Stimulated activated CD4-positive, alpha-beta T cell treated with anti-CD3 and anti-CD28 coated beads, TNF-alpha, amount 100 ng/mL, for 4 hours (primary cell): Measurements from ENCODE around the gene PER2.

Source experiments
- DNase-seq, 3 experiments: peaks; one replicate each; pipeline ENCODE4 v3.0.0-alpha.2; 2020; ENCODE audit warnings: low read depth in 3 of 3

Gene PER2

GRCh38 chr2:238308177-238308576 lies 19.8 kb upstream of the PER2 start:
- DNase-seq, result no peak

DNA sequence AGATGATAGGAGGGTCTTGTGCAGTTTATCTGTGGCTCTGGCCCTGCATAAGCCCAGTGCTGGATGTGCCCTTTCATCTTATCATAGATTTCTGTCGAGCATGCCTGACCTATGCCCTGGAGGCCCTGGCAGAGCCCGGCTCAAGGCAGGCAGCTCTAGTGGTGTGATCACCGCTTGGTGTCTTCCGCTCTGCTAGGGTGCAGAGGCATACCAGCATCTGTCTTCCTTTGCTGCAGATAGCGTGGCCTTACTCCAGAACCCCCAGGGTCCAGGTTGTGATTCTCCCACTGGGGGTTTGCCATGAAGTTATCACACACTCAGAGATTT lies 18.2 kb upstream of the PER2 start:
- no peak for DNase-seq

GRCh38 chr2:238305965-238306671 lies 17.7 kb upstream of the PER2 start:
- no peak for DNase-seq

DNA sequence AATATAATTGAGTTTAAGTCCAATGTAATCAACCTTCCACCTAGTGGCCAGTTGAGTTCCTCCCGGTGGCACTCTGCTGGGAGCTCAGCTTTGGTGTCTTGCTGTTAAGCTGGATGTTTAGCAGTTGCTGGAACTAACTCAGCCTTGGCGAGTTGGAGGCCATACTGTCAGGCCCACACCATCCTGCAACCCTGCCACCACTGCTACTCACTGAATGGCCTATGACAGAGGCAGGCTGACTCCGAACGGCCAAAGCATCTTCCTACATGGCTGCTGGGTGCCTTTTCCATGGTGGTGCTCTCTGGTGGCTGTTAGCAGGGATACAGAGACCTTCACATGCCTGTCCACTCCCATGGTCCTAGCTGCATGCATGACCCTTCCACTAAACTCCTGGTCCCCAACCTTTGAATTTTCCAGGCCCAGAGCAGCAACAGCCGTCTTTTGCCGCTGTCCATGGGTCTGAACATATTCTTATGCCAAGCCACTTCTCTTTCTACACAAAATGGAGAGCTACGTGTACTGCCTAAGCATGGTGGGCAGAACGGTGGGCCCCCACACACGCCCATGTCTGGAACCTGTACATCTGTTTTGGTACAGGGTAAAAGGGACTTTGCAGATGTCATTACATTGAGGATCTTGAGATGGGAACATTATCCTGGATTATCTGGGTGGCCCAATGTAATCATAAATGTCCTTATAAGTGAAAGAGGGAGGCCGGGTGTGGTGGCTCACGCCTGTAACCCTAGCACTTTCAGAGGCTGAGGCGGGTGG lies 16.9 kb upstream of the PER2 start:
- DNase-seq, result no peak

GRCh38 chr2:238304116-238304515 lies 15.7 kb upstream of the PER2 start:
- no peak for DNase-seq

DNA sequence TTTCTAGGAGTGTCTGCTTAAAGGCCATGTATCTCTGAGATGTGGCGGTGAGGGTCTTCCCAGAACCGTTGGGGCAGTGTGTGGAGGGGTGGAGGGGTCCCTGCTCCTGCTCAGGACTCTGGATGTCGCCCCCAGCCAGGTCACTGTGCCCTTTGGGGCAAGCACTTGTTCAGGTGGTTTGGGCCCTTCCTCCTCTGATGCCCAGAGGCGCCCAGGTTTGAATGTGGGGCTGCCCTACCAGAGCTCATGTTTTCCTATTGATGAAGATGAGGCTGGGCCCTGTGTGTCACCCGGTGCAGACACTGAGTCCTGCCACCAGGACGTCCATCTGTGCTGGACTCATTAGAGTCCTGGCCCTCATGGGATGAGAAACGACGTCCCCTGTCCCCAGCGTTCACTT lies 14.3 kb upstream of the PER2 start:
- DNase-seq, result no peak

GRCh38 chr2:238302087-238302486 lies 13.7 kb upstream of the PER2 start:
- DNase-seq, result no peak

DNA sequence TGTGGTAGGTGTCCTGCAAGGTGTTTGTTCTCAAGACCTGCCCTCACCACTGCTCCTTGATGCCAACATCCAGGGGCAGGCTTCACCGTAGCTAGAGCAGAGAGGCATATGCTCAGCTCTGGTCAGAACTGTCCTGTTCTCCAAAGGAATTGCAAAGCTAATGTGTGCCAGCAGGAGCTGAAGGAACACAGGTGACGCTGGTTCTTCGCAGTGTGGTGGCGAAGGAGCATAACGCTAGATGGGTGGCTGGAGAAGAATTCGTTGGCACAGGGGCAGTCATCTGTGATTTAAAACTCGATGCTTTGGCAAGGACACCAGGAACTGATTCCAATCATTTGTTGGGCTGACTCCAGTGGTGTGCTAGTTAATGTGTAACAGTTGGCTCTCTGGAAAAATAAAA lies 11.4 kb upstream of the PER2 start:
- DNase-seq, result no peak

DNA sequence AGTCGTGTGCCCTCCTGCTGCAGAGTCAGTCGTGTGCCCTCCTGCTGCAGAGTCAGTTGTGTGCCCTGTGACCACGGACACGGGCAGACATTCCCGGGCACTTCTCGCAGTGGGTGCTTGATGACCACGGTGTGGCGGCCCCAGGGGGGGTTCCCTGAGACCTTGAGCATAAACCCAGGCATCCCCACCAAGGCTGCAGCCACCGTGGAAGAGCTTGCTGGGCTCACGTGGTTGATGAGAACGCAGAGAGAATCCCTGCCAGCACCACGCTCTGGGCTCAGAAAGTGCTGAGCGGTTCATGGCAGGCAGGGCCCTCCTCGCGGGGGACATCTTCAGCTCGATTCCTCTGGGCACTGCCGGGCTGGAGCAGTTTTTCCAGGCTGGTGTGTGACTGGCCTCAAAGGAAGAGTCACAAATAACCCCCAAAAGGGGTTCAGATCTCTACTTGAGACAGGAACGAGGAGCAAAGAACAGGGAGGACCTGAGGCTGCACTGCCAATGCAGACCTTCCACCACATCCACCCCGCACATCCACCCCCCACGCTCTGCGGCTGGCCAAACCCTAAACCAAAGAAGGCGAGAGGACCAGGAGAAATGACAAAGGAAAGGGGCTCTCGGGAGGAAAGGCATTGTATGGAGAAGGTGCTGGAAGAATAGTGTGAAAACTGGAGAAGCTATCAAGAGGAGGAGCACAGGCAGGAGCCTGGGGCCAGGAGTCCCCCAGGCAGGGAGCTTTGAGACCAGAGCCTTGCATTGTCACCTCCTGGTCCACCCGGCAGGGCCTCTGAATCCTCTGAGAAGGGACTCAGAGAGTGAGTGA lies 8.4 kb upstream of the PER2 start:
- no peak for DNase-seq

DNA sequence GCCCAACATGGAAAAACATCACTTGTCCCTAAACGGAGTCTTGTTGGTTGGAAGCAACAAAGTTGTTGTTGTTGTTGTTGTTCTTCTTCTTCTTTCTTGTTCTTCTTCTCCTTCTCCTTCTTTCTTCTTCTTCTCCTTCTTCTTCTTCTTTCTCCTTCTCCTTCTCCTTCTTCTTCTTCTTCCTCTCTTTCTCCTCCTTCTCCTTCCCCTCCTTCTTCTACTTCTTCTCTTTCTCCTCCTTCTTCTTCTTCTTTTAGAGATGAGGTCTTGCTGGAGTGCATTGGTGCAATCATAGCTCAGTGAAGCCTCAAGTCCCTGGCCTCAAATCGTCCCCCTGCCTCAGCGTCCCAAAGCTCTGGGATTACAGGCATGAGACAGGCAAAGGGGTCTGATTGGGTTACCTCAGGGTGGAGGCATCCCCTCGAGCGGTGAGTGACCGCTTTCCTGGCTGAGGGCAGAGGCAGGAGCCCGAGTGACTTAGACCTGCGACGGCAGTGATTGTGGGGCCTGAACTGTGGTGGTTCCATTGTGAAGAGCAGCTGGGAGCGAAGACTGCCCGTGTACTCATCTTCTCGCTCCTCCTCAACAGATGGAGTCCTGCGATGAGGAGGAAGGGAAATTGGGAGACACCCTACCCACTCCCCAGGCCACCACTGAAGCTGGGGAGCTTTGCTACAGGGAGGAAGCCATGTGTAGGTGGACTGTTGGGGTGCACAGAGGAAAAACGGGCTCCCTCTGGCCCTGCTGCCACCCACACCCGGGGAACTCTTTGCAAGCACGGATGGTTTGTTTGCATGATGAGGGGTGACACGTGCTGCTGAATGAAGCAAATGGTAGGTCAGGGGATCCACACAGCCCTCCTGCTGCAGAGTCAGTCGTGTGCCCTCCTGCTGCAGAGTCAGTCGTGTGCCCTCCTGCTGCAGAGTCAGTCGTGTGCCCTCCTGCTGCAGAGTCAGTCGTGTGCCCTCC lies 7.0 kb upstream of the PER2 start:
- DNase-seq, result no peak

DNA sequence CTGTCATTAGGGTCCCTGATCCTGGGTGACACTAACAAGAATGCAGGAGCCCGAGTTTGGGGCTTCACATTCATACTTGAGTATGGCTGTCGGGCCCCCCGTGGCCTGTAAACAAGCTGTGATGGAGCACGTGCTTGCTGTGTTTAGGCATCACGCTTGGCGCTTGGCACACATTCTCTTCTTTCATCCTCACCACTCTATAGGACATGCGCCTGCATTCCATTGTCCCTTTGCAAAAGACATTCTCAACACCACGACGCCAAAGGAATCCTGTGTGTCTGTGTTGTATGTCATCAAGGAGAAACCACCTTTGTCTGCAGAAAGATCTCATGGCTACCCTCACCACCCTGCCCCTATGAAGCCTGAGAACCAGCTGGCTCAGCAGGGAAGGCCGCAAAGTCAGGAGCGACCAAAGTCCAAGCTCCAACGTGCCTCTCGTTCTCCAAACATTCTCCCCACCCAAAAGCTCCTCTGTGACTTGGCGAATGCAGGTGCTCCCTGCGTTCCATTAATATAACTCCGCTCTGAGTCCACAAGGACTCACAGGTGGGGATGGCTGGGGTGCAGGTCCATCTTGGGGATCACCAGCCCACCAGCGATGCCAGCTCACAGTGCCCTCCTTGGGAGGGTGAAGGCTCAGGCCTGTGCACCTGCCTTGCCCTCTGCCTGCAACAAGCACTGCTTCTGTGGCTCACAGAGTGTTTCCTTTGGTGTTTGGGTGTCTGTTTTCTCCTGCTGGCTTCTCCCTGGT lies 6.2 kb upstream of the PER2 start:
- DNase-seq, result no peak

GRCh38 chr2:238294046-238294392 lies 5.6 kb upstream of the PER2 start:
- no peak for DNase-seq

- no peak for DNase-seq
Measured at GRCh38 chr2:238291550-238292281, 3.3 kb upstream of the PER2 start.

- no peak for DNase-seq
Measured at GRCh38 chr2:238290715-238291549, 2.5 kb upstream of the PER2 start.

DNA sequence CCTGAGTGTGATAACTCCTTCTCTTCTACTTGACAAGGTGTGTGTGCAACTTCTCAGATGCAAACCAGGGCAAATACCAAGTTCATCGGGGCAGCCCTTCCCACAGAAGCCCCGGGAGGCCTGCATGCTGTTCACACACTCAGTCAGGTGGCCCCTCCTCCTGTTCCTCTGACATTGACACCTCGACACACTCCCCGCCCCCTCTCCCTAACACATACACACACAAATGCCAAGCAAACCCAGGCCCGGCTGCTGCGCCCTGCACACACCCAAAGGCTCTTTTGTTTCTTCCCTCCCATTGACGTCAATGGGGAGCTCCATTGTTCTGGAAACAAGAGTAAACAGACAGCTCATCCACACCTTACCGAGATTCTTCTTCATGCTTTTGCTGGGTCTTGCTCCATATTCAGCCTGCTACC lies 1.7 kb upstream of the PER2 start:
- no peak for DNase-seq

- DNase-seq, result no peak
Measured at GRCh38 chr2:238289574-238289973, 1.2 kb upstream of the PER2 start.

DNA sequence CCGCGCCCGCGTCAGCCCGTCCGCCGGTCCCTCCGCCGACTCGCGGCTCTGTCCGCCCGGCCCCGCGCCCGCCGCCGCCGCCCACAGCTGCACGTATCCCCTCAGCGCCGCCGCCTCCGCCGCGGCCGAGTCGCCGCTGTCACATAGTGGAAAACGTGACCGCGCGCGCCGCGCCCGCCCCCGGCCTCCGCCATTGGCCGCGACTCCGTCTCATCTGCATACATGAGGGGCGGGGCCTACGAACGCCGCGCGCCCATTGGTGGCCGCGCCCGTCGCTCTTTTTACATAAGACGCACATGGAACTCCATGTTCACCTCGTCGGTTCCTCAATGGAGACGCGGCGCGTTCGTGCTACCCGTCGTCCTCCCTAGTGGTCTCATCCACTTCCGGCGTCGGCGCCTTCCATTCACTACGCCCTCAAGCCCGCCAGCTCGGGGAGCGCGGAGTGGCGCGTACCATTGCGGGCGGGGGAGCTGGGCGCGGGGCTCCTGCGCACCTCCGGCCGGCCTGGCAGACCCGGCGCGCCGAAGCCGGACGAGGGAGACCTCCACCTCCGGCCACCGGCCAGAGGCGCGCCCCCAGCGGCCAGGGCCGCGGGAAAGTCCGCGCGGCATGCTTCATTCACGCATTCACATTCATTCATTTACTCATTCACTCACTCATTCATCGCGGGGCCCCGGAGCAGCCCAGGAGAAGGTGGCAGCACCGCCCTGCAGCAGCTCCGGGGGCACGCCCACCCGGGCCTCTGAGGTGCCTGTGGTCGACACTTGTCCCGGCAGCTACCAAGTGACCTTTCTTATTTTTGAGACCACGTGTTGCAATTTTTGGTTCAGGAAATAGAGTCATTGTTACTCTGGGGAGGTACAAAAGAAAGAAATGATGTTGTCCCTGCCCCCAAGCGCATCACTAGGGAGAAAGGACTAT lies 502 bp upstream of the PER2 start:
- DNase-seq, result peak; percentile 93 to 95 (median 95)
